ENCODE measurements around the gene CNEP1R1.

CNEP1R1 gene

DNA sequence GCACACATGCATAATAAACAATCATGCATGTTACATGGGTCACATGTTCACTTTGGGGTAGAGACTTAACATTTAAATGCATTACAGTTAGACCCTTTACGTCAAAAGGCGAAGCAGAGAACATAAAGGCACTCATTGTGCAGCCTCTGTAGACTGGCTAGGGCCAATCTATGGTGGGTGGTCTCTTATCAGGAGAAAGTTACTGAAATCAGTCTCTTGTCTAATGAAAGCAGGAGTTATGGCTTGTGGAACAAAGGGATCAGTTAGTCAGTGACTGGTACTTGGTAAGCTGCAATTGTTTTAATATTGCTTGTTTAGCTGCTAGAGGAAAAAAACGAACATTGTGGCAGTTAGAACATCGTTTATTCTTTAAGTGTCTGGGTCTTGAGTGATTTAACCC lies 1.4 kb upstream of the CNEP1R1 start:
- no peak overlapping the region for H3K9ac ChIP-seq (ENCODE audit: low read depth, low read length)
- no peak overlapping the region for H3K4me3 ChIP-seq (ENCODE audit: low read depth, low read length)
- no peaks in the 10 kb centered on the region for H3K27me3 ChIP-seq (ENCODE audit: control insufficient read depth, insufficient read depth, low read length)
- H3K4me1 ChIP-seq (ENCODE audit: control insufficient read depth, insufficient read depth, low read length): peaks cover 10% of the 10 kb centered on the region
- no peaks in the 10 kb centered on the region for H3K36me3 ChIP-seq (ENCODE audit: control insufficient read depth, insufficient read depth, low read length)
- no peaks in the 10 kb centered on the region for H3K9me3 ChIP-seq (ENCODE audit: control insufficient read depth, insufficient read depth, low read length)

GRCh38 chr16:50024207-50024606 lies 818 bp upstream of the CNEP1R1 start:
- Histone ChIP-seq H3K27me3 (ENCODE audit: control insufficient read depth, insufficient read depth, low read length) (no peaks in the 10 kb centered on the region), H3K9ac (ENCODE audit: low read depth, low read length) (no peak overlapping the region), H3K4me1 (ENCODE audit: control insufficient read depth, insufficient read depth, low read length) (peaks cover 10% of the 10 kb centered on the region), H3K4me3 (ENCODE audit: low read depth, low read length) (no peak overlapping the region), H3K9me3 (ENCODE audit: control insufficient read depth, insufficient read depth, low read length) (no peaks in the 10 kb centered on the region), H3K36me3 (ENCODE audit: control insufficient read depth, insufficient read depth, low read length) (no peaks in the 10 kb centered on the region)

- Histone ChIP-seq H3K9ac (ENCODE audit: low read depth, low read length) (peak overlapping the region; percentile 65), H3K36me3 (ENCODE audit: control insufficient read depth, insufficient read depth, low read length) (no peaks in the 10 kb centered on the region), H3K4me1 (ENCODE audit: control insufficient read depth, insufficient read depth, low read length) (peaks cover 10% of the 10 kb centered on the region), H3K9me3 (ENCODE audit: control insufficient read depth, insufficient read depth, low read length) (no peaks in the 10 kb centered on the region), H3K27me3 (ENCODE audit: control insufficient read depth, insufficient read depth, low read length) (no peaks in the 10 kb centered on the region), H3K4me3 (ENCODE audit: low read depth, low read length) (peak overlapping the region; percentile 96)
Measured at GRCh38 chr16:50025537-50025931, 509 bp downstream of the CNEP1R1 start.

GRCh38 chr16:50027829-50028228 lies 2.8 kb downstream of the CNEP1R1 start:
- Histone ChIP-seq H3K4me3 (ENCODE audit: low read depth, low read length) (no peak overlapping the region), H3K36me3 (ENCODE audit: control insufficient read depth, insufficient read depth, low read length) (peaks cover 3% of the 10 kb centered on the region), H3K4me1 (ENCODE audit: control insufficient read depth, insufficient read depth, low read length) (peaks cover 4% of the 10 kb centered on the region), H3K9ac (ENCODE audit: low read depth, low read length) (no peak overlapping the region), H3K9me3 (ENCODE audit: control insufficient read depth, insufficient read depth, low read length) (no peaks in the 10 kb centered on the region), H3K27me3 (ENCODE audit: control insufficient read depth, insufficient read depth, low read length) (no peaks in the 10 kb centered on the region)

DNA sequence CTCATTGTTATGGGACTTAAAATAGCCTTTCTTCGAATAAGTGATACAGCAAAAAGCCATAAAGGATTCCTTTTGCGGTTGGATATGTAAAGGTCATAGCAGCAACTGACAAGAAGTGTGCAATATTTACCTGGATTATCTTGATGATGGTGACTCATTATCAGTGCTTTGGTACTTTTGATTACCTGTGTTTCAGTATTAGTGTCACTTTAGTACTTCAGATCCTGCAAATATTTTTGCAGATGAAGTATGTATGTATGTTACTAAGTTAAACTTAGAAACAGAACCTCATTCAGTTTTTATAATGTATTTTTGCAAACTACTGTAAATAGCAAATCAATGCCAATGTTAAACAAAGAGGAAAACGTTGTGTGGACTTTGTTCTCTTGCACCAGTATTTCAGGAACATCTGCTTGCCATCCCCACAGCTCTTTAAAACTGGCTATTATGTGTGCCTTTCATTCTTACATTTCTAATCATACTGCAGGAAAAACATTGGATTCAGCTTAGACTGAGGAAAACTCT lies 10.5 kb downstream of the CNEP1R1 start:
- Histone ChIP-seq H3K4me1 (ENCODE audit: control insufficient read depth, insufficient read depth, low read length) (no peaks in the 10 kb centered on the region), H3K9me3 (ENCODE audit: control insufficient read depth, insufficient read depth, low read length) (no peaks in the 10 kb centered on the region), H3K27me3 (ENCODE audit: control insufficient read depth, insufficient read depth, low read length) (no peaks in the 10 kb centered on the region), H3K9ac (ENCODE audit: low read depth, low read length) (no peak overlapping the region), H3K4me3 (ENCODE audit: low read depth, low read length) (no peak overlapping the region), H3K36me3 (ENCODE audit: control insufficient read depth, insufficient read depth, low read length) (peaks cover 10% of the 10 kb centered on the region)

- no peak overlapping the region for H3K4me3 ChIP-seq (ENCODE audit: low read depth, low read length)
- H3K36me3 ChIP-seq (ENCODE audit: control insufficient read depth, insufficient read depth, low read length): peaks cover 10% of the 10 kb centered on the region
- H3K9me3 ChIP-seq (ENCODE audit: control insufficient read depth, insufficient read depth, low read length): no peaks in the 10 kb centered on the region
- no peaks in the 10 kb centered on the region for H3K4me1 ChIP-seq (ENCODE audit: control insufficient read depth, insufficient read depth, low read length)
- H3K9ac ChIP-seq (ENCODE audit: low read depth, low read length): no peak overlapping the region
- H3K27me3 ChIP-seq (ENCODE audit: control insufficient read depth, insufficient read depth, low read length): no peaks in the 10 kb centered on the region
Measured at GRCh38 chr16:50036426-50036825, 11.4 kb downstream of the CNEP1R1 start.

DNA sequence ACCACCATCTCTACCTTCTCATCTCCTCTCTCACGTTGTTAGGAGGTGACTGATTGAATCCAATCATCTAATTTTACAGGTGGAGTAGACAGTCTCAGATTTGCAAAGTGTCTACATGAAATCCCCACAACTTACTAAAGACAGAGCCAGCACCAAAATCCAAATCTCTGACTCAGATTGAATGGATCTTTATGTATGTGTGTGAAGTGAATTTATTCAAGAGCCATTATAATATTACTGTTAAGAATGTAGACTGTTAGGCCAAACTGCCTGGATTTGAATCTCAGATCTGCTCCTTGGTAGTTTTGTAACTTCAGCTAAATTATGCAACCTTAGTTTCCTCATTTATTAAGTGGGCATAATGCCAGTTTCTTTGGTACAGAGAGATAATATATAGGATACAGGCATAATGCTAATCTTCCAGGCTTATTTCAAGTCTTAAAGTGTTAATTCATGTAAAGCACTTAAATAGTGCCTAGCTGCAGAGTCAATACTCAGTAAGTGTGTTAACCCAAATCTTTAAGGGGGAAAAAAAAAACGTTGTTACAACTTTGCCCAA lies 12.7 kb downstream of the CNEP1R1 start:
- H3K9ac ChIP-seq (ENCODE audit: low read depth, low read length): no peak overlapping the region
- no peaks in the 10 kb centered on the region for H3K4me1 ChIP-seq (ENCODE audit: control insufficient read depth, insufficient read depth, low read length)
- H3K36me3 ChIP-seq (ENCODE audit: control insufficient read depth, insufficient read depth, low read length): peaks cover 7% of the 10 kb centered on the region
- H3K9me3 ChIP-seq (ENCODE audit: control insufficient read depth, insufficient read depth, low read length): no peaks in the 10 kb centered on the region
- no peak overlapping the region for H3K4me3 ChIP-seq (ENCODE audit: low read depth, low read length)
- no peaks in the 10 kb centered on the region for H3K27me3 ChIP-seq (ENCODE audit: control insufficient read depth, insufficient read depth, low read length)

DNA sequence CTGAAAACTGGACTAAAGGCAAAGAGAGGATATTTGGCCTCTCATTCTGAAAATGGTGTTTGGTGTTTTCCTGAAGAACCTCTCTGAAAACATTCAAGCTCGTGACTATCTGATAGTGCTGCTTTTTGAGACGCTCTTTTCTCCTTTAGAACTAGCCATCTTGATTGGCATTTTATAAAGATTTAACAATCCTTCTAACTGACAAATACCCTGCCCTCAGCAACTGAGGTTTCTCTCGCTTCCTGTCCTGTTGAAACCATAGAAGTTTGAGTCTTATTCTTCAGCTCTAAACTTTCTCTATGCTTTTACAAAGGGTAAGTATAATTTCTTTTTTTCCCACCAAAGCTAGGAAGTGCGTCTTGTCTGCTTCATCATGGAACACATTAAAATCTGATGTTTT lies 13.3 kb downstream of the CNEP1R1 start:
- H3K36me3 ChIP-seq (ENCODE audit: control insufficient read depth, insufficient read depth, low read length): peaks cover 7% of the 10 kb centered on the region

DNA sequence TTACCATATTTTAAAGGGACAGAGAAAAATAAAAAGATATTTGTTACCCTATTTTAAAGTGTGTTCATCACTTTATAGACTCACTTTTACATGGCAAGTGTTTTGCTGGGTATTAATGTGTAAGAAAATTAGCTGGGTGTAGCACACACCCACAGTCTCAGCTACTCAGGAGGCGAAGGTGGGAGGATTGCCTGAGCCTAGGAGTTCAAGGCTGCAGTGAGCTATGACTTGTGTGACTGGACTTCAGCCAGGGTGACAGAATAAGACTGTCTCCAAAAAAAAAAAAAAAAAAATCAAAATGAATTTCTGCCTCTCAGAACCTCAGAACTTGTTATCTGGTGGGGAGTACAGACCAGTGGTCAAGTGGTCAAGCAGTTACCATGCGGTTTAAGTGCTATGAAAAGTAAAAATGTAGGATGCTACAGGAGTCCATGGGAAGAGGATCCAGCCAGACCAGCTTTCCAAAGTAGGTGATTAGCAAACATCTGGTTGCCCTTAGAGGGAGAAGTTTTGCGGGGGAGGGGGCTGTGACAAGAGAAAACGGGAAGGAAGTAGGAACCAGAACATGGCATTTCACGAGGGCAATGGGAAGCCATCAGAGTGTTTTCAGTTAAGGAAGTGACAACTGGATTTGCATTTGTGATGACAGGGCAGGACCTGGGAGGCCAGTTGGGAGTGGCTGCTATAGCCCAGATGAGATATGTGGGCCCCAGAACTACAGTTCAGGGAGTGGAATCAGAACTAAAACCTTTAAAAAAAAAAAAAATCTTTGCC lies 13.9 kb downstream of the CNEP1R1 start:
- no peaks in the 10 kb centered on the region for H3K27me3 ChIP-seq (ENCODE audit: control insufficient read depth, insufficient read depth, low read length)
- H3K4me1 ChIP-seq (ENCODE audit: control insufficient read depth, insufficient read depth, low read length): no peaks in the 10 kb centered on the region

More for the DNA sequence above, 13.3 kb downstream of the CNEP1R1 start:
- no peak overlapping the region for H3K9ac ChIP-seq (ENCODE audit: low read depth, low read length)
- no peaks in the 10 kb centered on the region for H3K4me1 ChIP-seq (ENCODE audit: control insufficient read depth, insufficient read depth, low read length)
- H3K27me3 ChIP-seq (ENCODE audit: control insufficient read depth, insufficient read depth, low read length): no peaks in the 10 kb centered on the region
- no peaks in the 10 kb centered on the region for H3K9me3 ChIP-seq (ENCODE audit: control insufficient read depth, insufficient read depth, low read length)
- no peak overlapping the region for H3K4me3 ChIP-seq (ENCODE audit: low read depth, low read length)

GRCh38 chr16:50040018-50040417 lies 15.0 kb downstream of the CNEP1R1 start:
- no peaks in the 10 kb centered on the region for H3K27me3 ChIP-seq (ENCODE audit: control insufficient read depth, insufficient read depth, low read length)
- no peaks in the 10 kb centered on the region for H3K4me1 ChIP-seq (ENCODE audit: control insufficient read depth, insufficient read depth, low read length)
- H3K4me3 ChIP-seq (ENCODE audit: low read depth, low read length): no peak overlapping the region
- H3K9ac ChIP-seq (ENCODE audit: low read depth, low read length): no peak overlapping the region
- no peaks in the 10 kb centered on the region for H3K9me3 ChIP-seq (ENCODE audit: control insufficient read depth, insufficient read depth, low read length)
- peaks cover 2% of the 10 kb centered on the region for H3K36me3 ChIP-seq (ENCODE audit: control insufficient read depth, insufficient read depth, low read length)

More for the DNA sequence above, 13.9 kb downstream of the CNEP1R1 start:
- Histone ChIP-seq H3K9me3 (ENCODE audit: control insufficient read depth, insufficient read depth, low read length) (no peaks in the 10 kb centered on the region), H3K9ac (ENCODE audit: low read depth, low read length) (no peak overlapping the region), H3K36me3 (ENCODE audit: control insufficient read depth, insufficient read depth, low read length) (peaks cover 6% of the 10 kb centered on the region), H3K4me3 (ENCODE audit: low read depth, low read length) (no peak overlapping the region)

- Histone ChIP-seq H3K4me3 (ENCODE audit: low read depth, low read length) (no peak overlapping the region), H3K4me1 (ENCODE audit: control insufficient read depth, insufficient read depth, low read length) (no peaks in the 10 kb centered on the region), H3K36me3 (ENCODE audit: control insufficient read depth, insufficient read depth, low read length) (peaks cover 2% of the 10 kb centered on the region), H3K9ac (ENCODE audit: low read depth, low read length) (no peak overlapping the region), H3K27me3 (ENCODE audit: control insufficient read depth, insufficient read depth, low read length) (no peaks in the 10 kb centered on the region), H3K9me3 (ENCODE audit: control insufficient read depth, insufficient read depth, low read length) (no peaks in the 10 kb centered on the region)
Measured at GRCh38 chr16:50040710-50041109, 15.7 kb downstream of the CNEP1R1 start.

DNA sequence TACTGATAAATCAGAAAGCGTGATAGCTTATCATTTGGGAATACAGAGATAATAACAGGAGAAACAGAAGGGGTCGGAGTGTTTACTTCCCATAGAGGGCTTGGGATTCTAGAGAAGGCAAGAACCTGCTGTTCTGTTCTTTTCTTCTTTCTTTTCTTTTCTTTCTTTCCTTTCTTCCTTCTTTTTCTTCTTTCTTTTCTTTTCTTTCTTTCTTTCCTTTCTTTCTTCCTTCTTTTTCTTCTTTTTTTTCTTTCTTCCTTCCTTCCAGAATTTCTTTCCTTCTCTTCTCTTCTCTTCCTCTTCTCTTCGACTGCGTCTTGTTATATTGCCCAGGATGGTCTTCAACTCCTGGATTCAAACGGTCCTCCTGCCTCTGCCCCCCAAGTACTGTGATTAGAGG lies 18.3 kb downstream of the CNEP1R1 start:
- Histone ChIP-seq H3K9ac (ENCODE audit: low read depth, low read length) (no peak overlapping the region), H3K27me3 (ENCODE audit: control insufficient read depth, insufficient read depth, low read length) (no peaks in the 10 kb centered on the region), H3K4me1 (ENCODE audit: control insufficient read depth, insufficient read depth, low read length) (no peaks in the 10 kb centered on the region), H3K36me3 (ENCODE audit: control insufficient read depth, insufficient read depth, low read length) (no peaks in the 10 kb centered on the region), H3K9me3 (ENCODE audit: control insufficient read depth, insufficient read depth, low read length) (no peaks in the 10 kb centered on the region), H3K4me3 (ENCODE audit: low read depth, low read length) (no peak overlapping the region)
